RWPE1 (cell line): ENCODE results near the gene COLEC12.

Source experiments
- CTCF ChIA-PET: fragments of 350-600 bp; sonication (Branson Sonifier 250); formaldehyde crosslinking; extraction: SDS; loops from one replicate; lab custom pipeline; 2021; lab: Yijun Ruan, JAX
- POLR2A ChIA-PET: fragments of 400-600 bp; formaldehyde crosslinking; extraction: SDS; loops from one replicate; lab custom pipeline; 2020; ENCODE audit warnings: antibody characterized with exemption; ENCODE audit not compliant: low non-redundant PET; lab: Yijun Ruan, JAX
- DNase-seq: peaks from one replicate; pipeline ENCODE4 v3.0.0; 2012; ENCODE audit warnings: low spot score
- H3K27ac ChIP-seq: fragments of 450-650 bp; 2 replicates; pipeline ENCODE4 v1.5.1; 2017
- CTCF ChIP-seq: fragments of 450-650 bp; conservative IDR thresholded peaks from 2 replicates; pipeline ENCODE4 v1.5.1; 2017; ENCODE audit warnings: low read depth, mild to moderate bottlenecking

Gene COLEC12

GRCh38 chr18:398935-399630 is 101.4 kb downstream of the COLEC12 start:
- ChIA-PET POLR2A (no interaction called here), CTCF (no interaction called here)
- no peak overlapping the region for H3K27ac ChIP-seq
- no peak for TF ChIP-seq CTCF
- no peak for DNase-seq

GRCh38 chr18:396556-396955 is 103.9 kb downstream of the COLEC12 start:
- H3K27ac ChIP-seq: no peak overlapping the region
- POLR2A ChIA-PET: no interaction called here
- CTCF ChIA-PET: no interaction called here
- no peak for TF ChIP-seq CTCF
- DNase-seq: no peak

DNA sequence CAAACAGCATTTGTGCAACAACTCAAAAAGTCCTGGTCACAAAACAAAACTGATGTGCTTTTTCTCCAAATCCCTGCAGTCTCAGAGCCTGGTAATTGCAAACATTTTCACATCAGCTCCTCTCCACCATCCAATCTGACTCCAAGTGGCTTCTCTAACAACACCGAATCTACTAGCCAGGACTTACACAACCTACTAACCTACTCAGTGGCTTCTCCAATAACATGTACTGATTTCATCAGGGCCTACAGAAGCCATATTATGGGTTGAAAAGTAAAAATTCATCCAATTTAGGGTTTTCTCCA is 104.3 kb downstream of the COLEC12 start:
- H3K27ac ChIP-seq: no peak overlapping the region
- no peak for TF ChIP-seq CTCF
- POLR2A ChIA-PET: no interaction called here
- CTCF ChIA-PET: interaction anchor here (0.6 kb wide), 1 partner anchor 18 kb away, joined by 3 read pairs; no protein-coding TSS in a partner anchor
- DNase-seq: no peak

DNA sequence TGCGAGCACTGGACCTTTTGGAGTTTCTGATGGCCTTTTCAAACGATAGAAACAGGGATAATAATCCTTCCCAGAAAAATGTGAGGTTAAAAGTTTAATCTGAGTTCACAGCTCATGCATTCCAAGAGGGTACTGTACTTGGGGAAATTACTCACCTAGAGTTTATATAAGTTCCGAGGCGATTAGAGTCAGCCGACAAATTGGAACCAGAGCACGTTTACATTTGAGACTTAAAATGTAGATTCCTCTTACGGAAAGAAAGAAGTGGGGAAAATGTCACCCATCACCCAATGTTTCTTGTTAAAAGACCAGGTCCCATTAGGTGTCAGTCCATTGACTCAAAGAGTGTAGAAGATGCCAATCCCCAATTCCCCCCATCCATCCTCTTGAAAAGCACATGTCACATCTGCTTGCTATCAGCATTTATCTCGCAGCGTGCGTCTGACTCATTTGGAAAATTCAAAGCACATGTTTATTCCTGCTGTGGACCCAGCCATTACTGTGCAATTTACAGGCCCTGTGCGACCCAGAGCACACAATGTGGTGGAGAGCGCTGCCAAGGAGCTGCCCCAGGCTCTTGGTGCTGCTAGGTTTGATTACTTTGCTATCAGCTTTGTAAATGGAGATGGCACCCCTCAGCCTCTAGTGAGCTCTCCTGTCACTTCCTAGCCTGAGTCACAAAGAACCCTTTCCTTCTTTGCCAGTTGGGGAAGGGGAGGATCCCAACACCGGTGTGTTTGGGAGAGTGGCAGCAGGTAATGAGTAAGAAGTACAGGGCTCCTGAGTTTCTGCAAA is 104.8 kb downstream of the COLEC12 start:
- ChIA-PET POLR2A (no interaction called here), CTCF (interaction anchor here (0.6 kb wide), 1 partner anchor 18 kb away, joined by 3 read pairs; no protein-coding TSS in a partner anchor)
- no peak for DNase-seq

DNA sequence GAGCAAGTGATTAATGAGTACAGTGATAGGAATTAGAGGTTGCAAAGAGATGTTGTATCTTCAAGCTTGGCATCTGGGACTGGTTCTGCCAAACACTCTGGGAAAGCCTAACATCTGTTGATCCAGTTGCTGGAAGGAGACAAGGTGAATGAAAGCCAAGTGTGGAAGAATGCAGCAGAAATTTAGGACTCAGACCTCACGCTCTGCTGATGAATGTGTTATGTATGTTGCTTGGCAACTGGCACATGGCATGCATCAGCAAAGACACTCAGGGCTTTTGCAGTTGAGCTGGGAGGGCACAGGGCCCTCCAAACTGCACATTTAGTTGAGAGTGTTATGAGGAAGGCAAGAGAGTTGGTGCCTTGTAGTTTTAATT is 105.5 kb downstream of the COLEC12 start:
- POLR2A ChIA-PET: no interaction called here
- TF ChIP-seq CTCF: no peak
- H3K27ac ChIP-seq: no peak overlapping the region
- CTCF ChIA-PET: no interaction called here
- no peak for DNase-seq

More for the DNA sequence above, 104.8 kb downstream of the COLEC12 start:
- no peak overlapping the region for H3K27ac ChIP-seq
- no peak for TF ChIP-seq CTCF

DNA sequence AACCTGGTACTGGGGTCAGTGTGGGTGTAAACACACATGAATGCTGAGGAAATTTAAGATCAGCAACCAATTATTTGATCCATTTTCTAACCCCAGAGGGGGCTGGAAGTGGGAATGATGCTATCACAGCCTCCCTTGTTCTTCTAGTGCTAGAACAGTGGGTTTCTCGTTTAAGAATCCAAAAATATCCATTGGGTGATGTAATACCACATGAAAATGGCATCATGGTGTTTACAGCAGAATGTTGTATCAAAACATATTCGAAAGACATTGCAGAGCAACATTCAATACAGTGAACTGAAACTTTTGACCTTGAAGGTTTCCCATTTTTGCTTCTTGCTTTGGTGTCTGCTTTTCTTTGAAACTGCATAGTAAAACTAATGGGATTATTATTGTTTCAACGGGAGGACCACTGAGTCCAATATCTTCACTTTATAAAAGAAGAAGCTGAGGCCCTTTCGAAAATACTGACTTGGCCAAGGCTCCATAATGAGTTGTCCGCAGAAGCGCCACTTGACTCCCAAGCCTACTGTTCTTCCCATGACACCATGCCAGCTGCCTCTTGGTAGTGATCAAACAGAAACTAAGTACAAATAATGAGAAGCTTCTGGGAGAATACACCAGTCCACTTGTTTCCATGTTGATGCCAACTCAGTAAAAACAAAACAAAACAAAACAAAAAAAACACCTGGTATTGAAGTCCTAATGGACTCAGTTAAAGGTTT is 106.1 kb downstream of the COLEC12 start:
- no peak for DNase-seq
- ChIA-PET CTCF (interaction anchor here (0.6 kb wide), 1 partner anchor 83 kb away, joined by 3 read pairs; no protein-coding TSS in a partner anchor), POLR2A (no interaction called here)
- H3K27ac ChIP-seq: no peak overlapping the region
- TF ChIP-seq CTCF: no peak
